ENCODE measurements around the gene TEAD1.

DNA sequence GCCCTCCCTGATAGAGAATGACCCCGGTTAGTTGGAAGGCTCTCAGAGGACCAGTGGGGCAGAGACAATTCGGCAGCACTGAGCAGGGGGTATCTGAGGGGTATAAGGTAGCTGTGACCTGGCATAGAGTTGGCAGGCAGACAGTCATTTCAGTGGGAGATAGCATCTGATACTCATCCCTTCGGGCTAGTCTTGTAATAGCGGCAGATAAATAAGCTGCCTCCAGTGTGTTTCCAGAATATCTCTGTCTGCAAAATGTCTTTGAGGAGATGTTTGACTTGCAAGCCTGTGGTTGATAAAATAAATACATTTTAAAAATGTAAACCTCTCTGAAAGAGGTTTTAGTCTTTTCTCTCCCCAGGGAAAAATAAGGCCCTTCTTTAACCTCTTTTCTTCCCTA is 54.2 kb downstream of the TEAD1 start:
- TF ChIP-seq CEBPB (tag; IDR thresholded peaks at IDR 0.05) (no peak), PHTF2 (CRISPR knock-in tag; IDR thresholded peaks at IDR 0.05) (no peak), RBFOX2 (IDR thresholded peaks at IDR 0.05; ENCODE audit: low read depth, low read length) (no peak), FOXP1 (CRISPR knock-in tag; IDR thresholded peaks at IDR 0.05) (no peak), BHLHE40 (IDR thresholded peaks at IDR 0.05; ENCODE audit: low read length) (no peak), NR2F6 (CRISPR knock-in tag; IDR thresholded peaks at IDR 0.05) (no peak), LARP7 (IDR thresholded peaks at IDR 0.05) (no peak), ZNF589 (CRISPR knock-in tag; IDR thresholded peaks at IDR 0.05; ENCODE audit: low read depth) (no peak), GATAD2A (IDR thresholded peaks at IDR 0.05) (no peak), SMAD1 (IDR thresholded peaks at IDR 0.05; ENCODE audit: low read depth, low read length, partially characterized antibody) (no peak), HNRNPH1 (optimal IDR thresholded peaks at IDR 0.05; ENCODE audit: low read depth, low read length) (no peak)
- TF ChIP-seq, protein P1, sequence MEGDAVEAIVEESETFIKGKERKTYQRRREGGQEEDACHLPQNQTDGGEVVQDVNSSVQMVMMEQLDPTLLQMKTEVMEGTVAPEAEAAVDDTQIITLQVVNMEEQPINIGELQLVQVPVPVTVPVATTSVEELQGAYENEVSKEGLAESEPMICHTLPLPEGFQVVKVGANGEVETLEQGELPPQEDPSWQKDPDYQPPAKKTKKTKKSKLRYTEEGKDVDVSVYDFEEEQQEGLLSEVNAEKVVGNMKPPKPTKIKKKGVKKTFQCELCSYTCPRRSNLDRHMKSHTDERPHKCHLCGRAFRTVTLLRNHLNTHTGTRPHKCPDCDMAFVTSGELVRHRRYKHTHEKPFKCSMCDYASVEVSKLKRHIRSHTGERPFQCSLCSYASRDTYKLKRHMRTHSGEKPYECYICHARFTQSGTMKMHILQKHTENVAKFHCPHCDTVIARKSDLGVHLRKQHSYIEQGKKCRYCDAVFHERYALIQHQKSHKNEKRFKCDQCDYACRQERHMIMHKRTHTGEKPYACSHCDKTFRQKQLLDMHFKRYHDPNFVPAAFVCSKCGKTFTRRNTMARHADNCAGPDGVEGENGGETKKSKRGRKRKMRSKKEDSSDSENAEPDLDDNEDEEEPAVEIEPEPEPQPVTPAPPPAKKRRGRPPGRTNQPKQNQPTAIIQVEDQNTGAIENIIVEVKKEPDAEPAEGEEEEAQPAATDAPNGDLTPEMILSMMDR (IDR thresholded peaks at IDR 0.05 in 2 of 3, conservative IDR thresholded peaks at IDR 0.05 in 1 of 3; ENCODE audit: insufficient read depth in 2 of 3, low read depth in 1 of 3, low read length in 3 of 3) = no peak
- TF ChIP-seq, protein P2, sequence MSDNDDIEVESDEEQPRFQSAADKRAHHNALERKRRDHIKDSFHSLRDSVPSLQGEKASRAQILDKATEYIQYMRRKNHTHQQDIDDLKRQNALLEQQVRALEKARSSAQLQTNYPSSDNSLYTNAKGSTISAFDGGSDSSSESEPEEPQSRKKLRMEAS (CRISPR knock-in tag; IDR thresholded peaks at IDR 0.05) = no peak
